ENCODE results near the gene C19orf25.

C19orf25 gene

GRCh38 chr19:1461862-1462261, 17.2 kb downstream of the C19orf25 start:
- no peak overlapping the region for H3K9ac ChIP-seq (ENCODE audit: low read depth, low read length)
- no peaks in the 10 kb centered on the region for H3K9me3 ChIP-seq (ENCODE audit: insufficient read depth, low read depth, low read length)
- H3K4me3 ChIP-seq (ENCODE audit: low read length): no peak overlapping the region
- H3K36me3 ChIP-seq (ENCODE audit: insufficient read depth, low read depth, low read length): no peaks in the 10 kb centered on the region
- H3K4me1 ChIP-seq (ENCODE audit: insufficient read depth, low read length): no peaks in the 10 kb centered on the region
- H3K27me3 ChIP-seq (ENCODE audit: insufficient read depth, low read length): peaks cover 74% of the 10 kb centered on the region
- no peak overlapping the region for H3K27ac ChIP-seq (ENCODE audit: low read length)

- Histone ChIP-seq H3K4me3 (ENCODE audit: low read length) (no peak overlapping the region), H3K36me3 (ENCODE audit: insufficient read depth, low read depth, low read length) (no peaks in the 10 kb centered on the region), H3K9me3 (ENCODE audit: insufficient read depth, low read depth, low read length) (no peaks in the 10 kb centered on the region), H3K27me3 (ENCODE audit: insufficient read depth, low read length) (peaks cover 74% of the 10 kb centered on the region), H3K9ac (ENCODE audit: low read depth, low read length) (no peak overlapping the region), H3K4me1 (ENCODE audit: insufficient read depth, low read length) (no peaks in the 10 kb centered on the region), H3K27ac (ENCODE audit: low read length) (no peak overlapping the region)
Observed at GRCh38 chr19:1460033-1460995, 18.7 kb downstream of the C19orf25 start.

DNA sequence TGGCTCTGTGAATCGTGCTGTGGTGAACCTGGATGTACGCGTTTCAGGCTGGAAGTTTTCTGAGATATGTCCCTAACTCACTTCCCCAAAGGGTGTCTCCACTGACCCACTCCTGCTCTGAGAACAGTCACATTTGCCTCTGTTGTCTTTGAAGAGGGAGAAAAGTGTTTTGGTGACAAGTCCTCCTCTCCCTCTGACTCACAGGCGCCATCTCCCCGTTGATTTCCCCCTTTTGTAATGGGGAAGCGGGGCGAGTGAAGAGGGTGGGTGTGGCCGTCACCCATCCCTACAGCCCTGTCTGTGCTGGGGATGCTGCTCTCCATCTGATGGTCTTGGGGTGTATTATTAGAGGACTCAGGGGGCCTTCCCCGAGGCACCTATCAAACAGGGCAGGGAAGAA, 19.5 kb downstream of the C19orf25 start:
- Histone ChIP-seq H3K9me3 (ENCODE audit: insufficient read depth, low read depth, low read length) (no peaks in the 10 kb centered on the region), H3K36me3 (ENCODE audit: insufficient read depth, low read depth, low read length) (no peaks in the 10 kb centered on the region), H3K9ac (ENCODE audit: low read depth, low read length) (no peak overlapping the region), H3K4me1 (ENCODE audit: insufficient read depth, low read length) (no peaks in the 10 kb centered on the region), H3K27ac (ENCODE audit: low read length) (no peak overlapping the region), H3K27me3 (ENCODE audit: insufficient read depth, low read length) (peaks cover 72% of the 10 kb centered on the region), H3K4me3 (ENCODE audit: low read length) (no peak overlapping the region)

GRCh38 chr19:1457892-1458291, 21.1 kb downstream of the C19orf25 start:
- Histone ChIP-seq H3K27me3 (ENCODE audit: insufficient read depth, low read length) (peaks cover 73% of the 10 kb centered on the region), H3K36me3 (ENCODE audit: insufficient read depth, low read depth, low read length) (no peaks in the 10 kb centered on the region), H3K9me3 (ENCODE audit: insufficient read depth, low read depth, low read length) (no peaks in the 10 kb centered on the region), H3K4me3 (ENCODE audit: low read length) (no peak overlapping the region), H3K9ac (ENCODE audit: low read depth, low read length) (no peak overlapping the region), H3K27ac (ENCODE audit: low read length) (no peak overlapping the region), H3K4me1 (ENCODE audit: insufficient read depth, low read length) (no peaks in the 10 kb centered on the region)

- Histone ChIP-seq H3K4me3 (ENCODE audit: low read length) (no peak overlapping the region), H3K27me3 (ENCODE audit: insufficient read depth, low read length) (peaks cover 80% of the 10 kb centered on the region), H3K36me3 (ENCODE audit: insufficient read depth, low read depth, low read length) (no peaks in the 10 kb centered on the region), H3K9ac (ENCODE audit: low read depth, low read length) (no peak overlapping the region), H3K9me3 (ENCODE audit: insufficient read depth, low read depth, low read length) (no peaks in the 10 kb centered on the region), H3K27ac (ENCODE audit: low read length) (no peak overlapping the region), H3K4me1 (ENCODE audit: insufficient read depth, low read length) (no peaks in the 10 kb centered on the region; the same call in 1 of the 2 replicates)
Observed at GRCh38 chr19:1457031-1457739, 21.8 kb downstream of the C19orf25 start.

DNA sequence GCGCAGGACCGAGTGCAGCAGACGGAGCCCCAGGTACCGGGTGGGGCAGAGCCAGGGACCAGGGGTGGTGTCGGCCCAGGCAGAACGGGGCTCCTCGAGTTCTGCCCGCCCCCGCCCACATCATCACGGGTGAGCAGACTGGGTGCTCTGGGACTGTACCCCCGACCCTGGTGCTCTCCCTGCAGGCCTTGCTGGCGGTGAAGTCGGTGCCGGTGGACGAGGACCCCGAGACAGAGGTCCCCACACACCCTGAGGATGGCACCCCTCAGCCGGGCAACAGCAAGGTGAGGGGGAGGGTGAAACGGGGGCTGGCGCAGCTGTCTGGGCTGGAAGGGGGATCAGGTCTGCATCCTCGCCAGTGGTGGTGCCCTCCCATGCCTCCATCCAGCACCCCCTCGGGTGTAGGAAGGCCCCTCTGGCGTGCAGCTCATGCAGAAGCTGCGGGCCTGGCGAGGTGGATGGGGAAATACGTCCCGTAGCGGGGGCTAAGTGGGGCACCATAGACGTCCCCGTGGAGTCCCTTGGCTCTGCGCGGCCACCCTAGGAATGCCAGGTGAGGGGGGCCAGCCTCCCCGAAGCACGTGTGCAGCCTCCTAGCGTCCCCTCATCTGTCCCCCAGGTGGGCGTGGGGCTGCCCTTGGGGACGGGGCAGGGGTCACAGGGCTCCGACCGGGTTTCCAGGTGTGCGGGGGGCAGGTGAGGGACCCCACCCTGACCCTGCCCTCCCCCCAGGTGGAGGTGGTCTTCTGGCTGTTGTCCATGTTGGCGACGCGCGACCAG, 22.7 kb downstream of the C19orf25 start:
- H3K36me3 ChIP-seq (ENCODE audit: insufficient read depth, low read depth, low read length): no peaks in the 10 kb centered on the region
- no peak overlapping the region for H3K4me3 ChIP-seq (ENCODE audit: low read length)
- no peaks in the 10 kb centered on the region; the same call in 1 of the 2 replicates for H3K4me1 ChIP-seq (ENCODE audit: insufficient read depth, low read length)
- peaks cover 88% of the 10 kb centered on the region for H3K27me3 ChIP-seq (ENCODE audit: insufficient read depth, low read length)
- no peak overlapping the region for H3K27ac ChIP-seq (ENCODE audit: low read length)
- H3K9ac ChIP-seq (ENCODE audit: low read depth, low read length): no peak overlapping the region
- H3K9me3 ChIP-seq (ENCODE audit: insufficient read depth, low read depth, low read length): no peaks in the 10 kb centered on the region

GRCh38 chr19:1455336-1456120, 23.5 kb downstream of the C19orf25 start:
- Histone ChIP-seq H3K4me1 (ENCODE audit: insufficient read depth, low read length) (no peaks in the 10 kb centered on the region; the same call in 1 of the 2 replicates), H3K27me3 (ENCODE audit: insufficient read depth, low read length) (peaks cover 96% of the 10 kb centered on the region), H3K9me3 (ENCODE audit: insufficient read depth, low read depth, low read length) (no peaks in the 10 kb centered on the region), H3K9ac (ENCODE audit: low read depth, low read length) (no peak overlapping the region), H3K27ac (ENCODE audit: low read length) (no peak overlapping the region), H3K4me3 (ENCODE audit: low read length) (peak overlapping the region; percentile 33; the same call in 1 of the 2 replicates), H3K36me3 (ENCODE audit: insufficient read depth, low read depth, low read length) (no peaks in the 10 kb centered on the region)

DNA sequence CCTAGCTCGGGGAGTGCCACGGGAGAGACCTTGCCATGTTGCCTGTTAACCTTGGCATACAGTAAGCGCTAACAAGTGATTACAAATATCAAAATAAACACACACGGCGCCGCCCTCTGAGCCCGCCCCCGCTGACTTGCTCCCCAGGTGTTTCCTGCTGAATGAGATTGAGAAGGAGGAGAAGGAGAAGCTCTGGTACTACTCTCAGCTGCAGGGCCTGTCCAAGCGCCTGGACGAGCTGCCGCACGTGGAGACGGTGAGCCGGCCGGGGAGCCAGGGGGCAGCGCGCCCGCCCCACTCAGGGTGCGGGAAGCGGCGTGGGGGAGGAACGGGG, 24.0 kb downstream of the C19orf25 start:
- Histone ChIP-seq H3K4me3 (ENCODE audit: low read length) (peak overlapping the region; percentile 33; the same call in 1 of the 2 replicates), H3K27me3 (ENCODE audit: insufficient read depth, low read length) (peaks cover 98% of the 10 kb centered on the region), H3K4me1 (ENCODE audit: insufficient read depth, low read length) (no peaks in the 10 kb centered on the region; the same call in 1 of the 2 replicates), H3K9ac (ENCODE audit: low read depth, low read length) (no peak overlapping the region), H3K36me3 (ENCODE audit: insufficient read depth, low read depth, low read length) (no peaks in the 10 kb centered on the region), H3K9me3 (ENCODE audit: insufficient read depth, low read depth, low read length) (no peaks in the 10 kb centered on the region), H3K27ac (ENCODE audit: low read length) (no peak overlapping the region)

GRCh38 chr19:1453525-1454364, 25.3 kb downstream of the C19orf25 start:
- no peak overlapping the region for H3K4me3 ChIP-seq (ENCODE audit: low read length)
- H3K27me3 ChIP-seq (ENCODE audit: insufficient read depth, low read length): peaks cover 98% of the 10 kb centered on the region
- H3K4me1 ChIP-seq (ENCODE audit: insufficient read depth, low read length): no peaks in the 10 kb centered on the region; the same call in 1 of the 2 replicates
- H3K27ac ChIP-seq (ENCODE audit: low read length): no peak overlapping the region
- no peaks in the 10 kb centered on the region for H3K36me3 ChIP-seq (ENCODE audit: insufficient read depth, low read depth, low read length)
- no peaks in the 10 kb centered on the region for H3K9me3 ChIP-seq (ENCODE audit: insufficient read depth, low read depth, low read length)
- H3K9ac ChIP-seq (ENCODE audit: low read depth, low read length): no peak overlapping the region

GRCh38 chr19:1452802-1453524, 26.1 kb downstream of the C19orf25 start:
- no peak overlapping the region for H3K4me3 ChIP-seq (ENCODE audit: low read length)
- H3K27ac ChIP-seq (ENCODE audit: low read length): no peak overlapping the region
- H3K4me1 ChIP-seq (ENCODE audit: insufficient read depth, low read length): no peaks in the 10 kb centered on the region; the same call in 1 of the 2 replicates
- H3K9ac ChIP-seq (ENCODE audit: low read depth, low read length): no peak overlapping the region; the same call in 1 of the 2 replicates
- no peaks in the 10 kb centered on the region for H3K9me3 ChIP-seq (ENCODE audit: insufficient read depth, low read depth, low read length)
- no peaks in the 10 kb centered on the region for H3K36me3 ChIP-seq (ENCODE audit: insufficient read depth, low read depth, low read length)
- peaks cover 98% of the 10 kb centered on the region for H3K27me3 ChIP-seq (ENCODE audit: insufficient read depth, low read length)
